ENCODE results near the gene STRN3. TPM values are rescaled to one million over a fixed set of nuclear protein-coding genes. Genes with fewer than 3 reads are reported as not detected.
A peak's percentile ranks its signal among the peaks of the same experiment; 100 is the strongest.
"Not testable (repeated sequence)": the region's sequence is repeated elsewhere in the genome, so short reads cannot be mapped to it uniquely, and the experiment has no call there.

STRN3 gene
- total and polyA plus RNA-seq, 3 experiments from 2014 or later, result 4.0 to 20.9 (median 20.0) TPM

DNA sequence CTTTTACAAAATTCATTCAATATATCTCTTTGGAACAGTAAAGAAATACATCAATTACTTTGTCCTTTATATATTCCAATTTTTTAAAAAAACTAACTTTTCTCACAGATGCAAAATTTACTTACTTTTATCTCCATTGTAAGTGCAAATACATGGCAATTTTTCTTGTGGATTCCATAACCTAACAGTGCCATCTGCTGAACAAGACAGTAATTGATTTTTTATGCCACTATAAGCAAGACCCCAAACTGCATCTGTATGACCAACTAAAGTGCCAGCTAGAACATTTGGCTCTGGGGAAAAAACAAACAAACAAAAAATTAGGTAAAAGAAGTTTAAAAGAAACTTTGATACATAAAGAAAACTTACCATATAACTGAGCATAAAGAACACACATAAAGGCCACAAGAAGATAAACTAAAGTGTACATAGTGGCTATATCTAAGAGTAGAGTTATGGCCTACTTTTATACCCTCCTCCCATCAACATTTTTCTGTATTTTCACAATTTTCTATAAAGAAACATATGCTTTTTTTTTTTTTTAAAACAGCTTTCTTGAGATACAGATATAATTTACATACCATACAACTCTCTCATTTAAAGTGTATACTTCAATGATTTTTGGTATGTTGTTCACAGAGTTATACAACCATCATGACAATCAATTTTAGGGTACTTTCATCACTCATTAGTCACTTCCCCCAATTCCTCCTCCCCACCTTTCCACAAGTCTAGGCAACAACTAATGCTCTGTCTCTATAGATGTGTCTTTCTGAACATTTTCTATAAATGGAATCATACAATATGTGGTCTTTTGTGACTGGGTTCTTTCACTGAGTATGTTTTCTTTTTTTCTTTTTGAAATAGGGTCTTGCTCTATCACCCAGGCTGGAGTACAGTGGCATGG is 119.2 kb downstream of the STRN3 start:
- peaks cover 0 to 5% (median 4%) of the 10 kb centered on the region in 3 donors for H3K4me1 Mint-ChIP-seq
- Histone ChIP-seq H3K36me3 (ENCODE audit: insufficient read depth, low read length) (peaks cover 13% of the 10 kb centered on the region), H3K27me3 (ENCODE audit: insufficient read depth, low read length, poor library complexity, severe bottlenecking) (no peaks in the 10 kb centered on the region), H3K9me3 (ENCODE audit: low read length) (no peaks in the 10 kb centered on the region), H3K4me1 (ENCODE audit: insufficient read depth, low read length) (no peaks in the 10 kb centered on the region), H3K4me3 (ENCODE audit: low read length) (no peak overlapping the region), H3K27ac (ENCODE audit: low read depth, low read length) (no peak overlapping the region)
- POLR2A ChIA-PET, result no interaction called here
- H3K27ac Mint-ChIP-seq, result peak overlapping the region in 3 of 8 donors; percentile 32 to 45 (median 41)
- DNase-seq, result no peak
- H3K9me3 Mint-ChIP-seq, result no peaks in the 10 kb centered on the region
- no peak overlapping the region for H3K4me3 Mint-ChIP-seq
- CTCF ChIA-PET, result no interaction called here
- H3K27me3 Mint-ChIP-seq, result no peaks in the 10 kb centered on the region
- H3K36me3 Mint-ChIP-seq, result peaks cover 0 to 42% (median 9%) of the 10 kb centered on the region in 3 donors

DNA sequence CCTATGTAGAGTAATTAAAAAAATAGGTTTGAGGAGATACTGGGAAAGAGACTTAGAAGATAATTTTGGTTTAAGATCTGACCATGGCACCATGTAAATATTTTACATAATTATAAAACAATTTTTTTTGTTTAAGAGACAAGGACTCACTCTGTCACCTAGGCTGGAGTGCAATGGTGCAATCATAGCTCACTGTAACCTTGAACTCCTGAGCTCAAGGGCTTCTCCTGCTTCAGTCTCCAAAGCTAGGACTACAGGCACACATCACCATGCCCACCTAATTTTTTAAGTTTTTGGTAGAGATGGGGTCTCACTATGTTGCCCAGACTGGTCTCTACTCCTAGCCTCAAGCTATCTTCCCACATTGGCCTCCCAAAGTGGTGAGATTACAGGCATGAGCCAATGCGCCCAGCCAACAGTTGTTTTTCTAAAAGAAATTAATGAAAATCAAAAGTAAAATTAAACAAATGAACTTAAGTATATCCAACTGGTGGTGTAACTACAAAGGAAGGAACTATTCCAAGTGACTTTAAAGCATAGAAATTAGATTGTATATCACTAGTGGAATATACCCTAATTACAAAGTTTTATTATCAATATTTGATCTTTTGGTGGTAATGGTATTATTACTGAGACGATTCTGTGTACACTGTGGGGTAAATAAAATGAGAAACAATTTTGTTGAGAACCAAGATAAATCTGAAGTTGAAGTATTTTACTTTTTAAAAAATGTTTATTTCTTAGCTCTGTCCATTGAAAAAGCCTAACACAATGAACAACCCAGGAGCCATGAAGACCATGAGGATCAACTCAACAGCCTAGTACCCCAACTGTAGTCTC is 122.7 kb downstream of the STRN3 start:
- H3K4me1 Mint-ChIP-seq, result peaks cover 5 to 11% (median 6%) of the 10 kb centered on the region in 3 donors
- DNase-seq, result no peak
- Histone ChIP-seq H3K4me1 (ENCODE audit: insufficient read depth, low read length) (no peaks in the 10 kb centered on the region), H3K27me3 (ENCODE audit: insufficient read depth, low read length, poor library complexity, severe bottlenecking) (no peaks in the 10 kb centered on the region), H3K9me3 (ENCODE audit: low read length) (no peaks in the 10 kb centered on the region), H3K4me3 (ENCODE audit: low read length) (no peak overlapping the region), H3K36me3 (ENCODE audit: insufficient read depth, low read length) (no peaks in the 10 kb centered on the region), H3K27ac (ENCODE audit: low read depth, low read length) (no peak overlapping the region)
- ChIA-PET POLR2A (no interaction called here), CTCF (no interaction called here)
- no peak overlapping the region for H3K4me3 Mint-ChIP-seq
- H3K9me3 Mint-ChIP-seq, result no peaks in the 10 kb centered on the region
- peaks cover 3 to 49% (median 12%) of the 10 kb centered on the region in 3 donors for H3K36me3 Mint-ChIP-seq
- no peaks in the 10 kb centered on the region for H3K27me3 Mint-ChIP-seq
- H3K27ac Mint-ChIP-seq, result peak overlapping the region in 1 of 8 donors; percentile 81

DNA sequence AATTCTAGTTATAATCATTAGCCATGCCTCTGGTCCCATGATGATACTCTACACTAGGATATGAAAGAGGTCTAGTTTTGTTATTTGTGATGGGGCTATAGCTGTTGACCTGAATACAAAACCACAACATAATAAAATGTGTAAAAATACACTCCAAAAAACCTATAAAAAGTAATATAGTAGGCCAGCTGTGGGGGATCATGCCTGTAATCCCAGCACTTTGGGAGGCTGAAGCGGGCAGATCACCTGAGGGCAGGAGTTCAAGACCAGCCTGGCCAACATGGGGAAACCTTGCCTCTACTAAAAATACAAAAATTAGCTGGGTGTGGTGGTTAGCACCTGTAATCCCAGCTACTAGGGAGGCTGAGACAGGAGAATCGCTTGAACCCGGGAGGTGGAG is 129.1 kb downstream of the STRN3 start:
- H3K36me3 ChIP-seq (ENCODE audit: insufficient read depth, low read length); H3K4me1 Mint-ChIP-seq; H3K9me3 Mint-ChIP-seq; H3K4me1 ChIP-seq (ENCODE audit: insufficient read depth, low read length); H3K4me3 Mint-ChIP-seq; H3K27me3 Mint-ChIP-seq; H3K9me3 ChIP-seq (ENCODE audit: low read length); H3K27ac ChIP-seq (ENCODE audit: low read depth, low read length); DNase-seq; H3K4me3 ChIP-seq (ENCODE audit: low read length); POLR2A ChIA-PET; CTCF ChIA-PET; H3K27me3 ChIP-seq (ENCODE audit: insufficient read depth, low read length, poor library complexity, severe bottlenecking): not testable (repeated sequence)
- peak overlapping the region in 1 of 8 donors; percentile 52 for H3K27ac Mint-ChIP-seq
- H3K36me3 Mint-ChIP-seq, result peaks cover 3 to 60% (median 24%) of the 10 kb centered on the region in 3 donors

DNA sequence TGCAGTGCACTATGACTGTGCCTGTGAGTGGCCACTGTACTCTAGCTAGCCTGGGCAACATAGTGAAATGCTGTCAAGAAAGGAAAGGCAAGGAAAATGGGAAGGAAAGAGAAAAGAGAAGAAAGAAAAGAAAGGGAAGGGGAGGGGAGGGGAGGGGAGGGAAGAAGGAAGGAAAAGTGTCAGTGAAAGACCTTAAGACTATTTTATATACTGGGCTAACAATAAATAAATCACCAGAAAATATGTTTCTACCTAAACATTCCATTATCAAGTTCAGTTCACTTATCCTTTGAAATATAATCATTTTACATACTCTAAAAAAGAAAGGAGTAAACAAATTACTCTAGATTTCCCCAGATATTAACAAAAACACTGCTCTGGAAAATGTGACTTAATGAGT is 129.7 kb downstream of the STRN3 start:
- Histone ChIP-seq H3K27ac (ENCODE audit: low read depth, low read length) (no peak overlapping the region), H3K27me3 (ENCODE audit: insufficient read depth, low read length, poor library complexity, severe bottlenecking) (no peaks in the 10 kb centered on the region), H3K4me1 (ENCODE audit: insufficient read depth, low read length) (no peaks in the 10 kb centered on the region), H3K36me3 (ENCODE audit: insufficient read depth, low read length) (peaks cover 5% of the 10 kb centered on the region), H3K4me3 (ENCODE audit: low read length) (no peak overlapping the region), H3K9me3 (ENCODE audit: low read length) (no peaks in the 10 kb centered on the region)
- Mint-ChIP-seq H3K36me3 (peaks cover 3 to 56% (median 24%) of the 10 kb centered on the region in 3 donors), H3K27ac (peak overlapping the region in 4 of 8 donors; percentile 12 to 67 (median 20)), H3K9me3 (no peaks in the 10 kb centered on the region), H3K4me1 (peaks cover 0 to 8% (median 7%) of the 10 kb centered on the region in 3 donors), H3K27me3 (no peaks in the 10 kb centered on the region), H3K4me3 (no peak overlapping the region)
- DNase-seq, result no peak
- ChIA-PET POLR2A (no interaction called here), CTCF (no interaction called here)

DNA sequence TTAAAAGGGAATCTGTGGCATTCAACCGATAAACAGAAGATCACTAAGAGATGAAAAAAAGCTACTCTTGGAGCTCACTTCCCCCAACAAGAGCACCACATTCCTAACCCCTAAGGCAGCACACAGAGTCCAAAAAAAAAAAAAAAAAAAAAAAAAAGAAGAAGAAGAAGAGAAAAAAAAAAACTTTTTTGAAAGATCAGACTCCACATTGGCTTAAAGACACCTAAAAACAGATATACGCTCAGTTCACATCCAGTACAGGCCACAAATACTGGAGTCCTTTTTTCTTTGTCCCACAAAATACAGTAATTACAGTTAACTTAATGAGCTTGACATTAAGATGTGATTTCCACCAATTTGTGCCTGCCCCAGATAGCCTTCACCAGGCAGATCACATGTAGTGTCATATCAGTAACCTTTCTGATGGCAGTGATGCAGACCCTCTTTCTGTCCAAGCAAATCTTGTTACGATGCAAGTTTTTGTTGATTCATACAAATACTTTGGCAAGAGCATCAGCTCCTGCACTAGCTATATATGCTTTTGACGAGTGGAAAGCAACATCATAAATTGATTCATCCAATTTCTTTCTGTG is 131.2 kb downstream of the STRN3 start:
- H3K9me3 ChIP-seq (ENCODE audit: low read length), result no peaks in the 10 kb centered on the region
- Mint-ChIP-seq H3K4me1 (peaks cover 0 to 7% (median 5%) of the 10 kb centered on the region in 3 donors), H3K27ac (peak overlapping the region in 2 of 8 donors; percentile 33 to 79), H3K27me3 (no peaks in the 10 kb centered on the region), H3K4me3 (no peak overlapping the region), H3K9me3 (no peaks in the 10 kb centered on the region), H3K36me3 (peaks cover 3 to 49% (median 24%) of the 10 kb centered on the region in 3 donors)
- no peaks in the 10 kb centered on the region for H3K27me3 ChIP-seq (ENCODE audit: insufficient read depth, low read length, poor library complexity, severe bottlenecking)
- ChIA-PET CTCF (no interaction called here), POLR2A (no interaction called here)
- no peak overlapping the region for H3K27ac ChIP-seq (ENCODE audit: low read depth, low read length)
- no peaks in the 10 kb centered on the region for H3K4me1 ChIP-seq (ENCODE audit: insufficient read depth, low read length)
- peaks cover 5% of the 10 kb centered on the region for H3K36me3 ChIP-seq (ENCODE audit: insufficient read depth, low read length)
- no peak overlapping the region for H3K4me3 ChIP-seq (ENCODE audit: low read length)
- no peak for DNase-seq

DNA sequence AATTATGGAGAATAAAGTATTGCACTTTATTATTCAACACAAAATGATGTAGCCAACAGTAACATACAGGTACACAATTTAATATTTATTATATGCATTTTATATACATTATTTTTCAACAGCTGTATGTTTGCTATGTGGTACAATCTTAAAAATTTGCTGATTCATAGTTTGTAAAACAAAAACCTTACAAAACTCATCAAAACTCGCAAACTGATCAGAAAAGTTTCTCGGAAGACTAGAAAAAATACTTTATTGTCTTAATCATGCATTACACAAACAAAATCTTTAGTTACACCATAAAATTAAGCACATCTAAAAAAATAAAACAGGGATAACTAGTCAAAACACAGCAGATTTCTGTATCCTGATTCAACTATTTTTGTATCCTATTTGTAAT is 132.4 kb downstream of the STRN3 start:
- Mint-ChIP-seq H3K27ac (no peak overlapping the region), H3K4me1 (peaks cover 0 to 3% (median 0%) of the 10 kb centered on the region in 3 donors), H3K36me3 (peaks cover 0 to 42% (median 19%) of the 10 kb centered on the region in 3 donors), H3K9me3 (no peaks in the 10 kb centered on the region), H3K4me3 (no peak overlapping the region), H3K27me3 (no peaks in the 10 kb centered on the region)
- Histone ChIP-seq H3K27me3 (ENCODE audit: insufficient read depth, low read length, poor library complexity, severe bottlenecking) (no peaks in the 10 kb centered on the region), H3K27ac (ENCODE audit: low read depth, low read length) (no peak overlapping the region), H3K36me3 (ENCODE audit: insufficient read depth, low read length) (peaks cover 5% of the 10 kb centered on the region), H3K4me1 (ENCODE audit: insufficient read depth, low read length) (no peaks in the 10 kb centered on the region), H3K4me3 (ENCODE audit: low read length) (no peak overlapping the region), H3K9me3 (ENCODE audit: low read length) (no peaks in the 10 kb centered on the region)
- ChIA-PET CTCF (no interaction called here), POLR2A (no interaction called here)
- DNase-seq, result no peak

DNA sequence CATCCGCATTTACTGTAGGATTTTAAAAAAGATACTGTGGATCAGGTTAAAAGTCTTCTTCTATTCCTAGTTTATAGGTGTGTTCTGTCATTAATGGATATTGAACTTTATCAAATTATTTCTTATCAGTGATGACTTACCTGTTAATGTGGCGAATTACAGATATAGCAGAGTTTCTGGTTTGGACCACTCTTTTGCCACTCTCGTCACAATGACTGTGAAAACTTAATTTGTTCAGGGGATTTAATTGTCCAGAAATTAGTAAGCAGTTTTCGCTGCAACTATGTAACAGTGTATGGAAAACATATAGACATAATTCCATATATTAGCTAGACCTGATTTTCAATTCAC is 137.0 kb downstream of the STRN3 start:
- no peak for DNase-seq

More for the DNA sequence above, 137.0 kb downstream of the STRN3 start:
- H3K4me3 ChIP-seq (ENCODE audit: low read length), result no peak overlapping the region
- H3K4me1 ChIP-seq (ENCODE audit: insufficient read depth, low read length), result no peaks in the 10 kb centered on the region
- peaks cover 0 to 5% (median 0%) of the 10 kb centered on the region in 3 donors for H3K4me1 Mint-ChIP-seq
- no peaks in the 10 kb centered on the region for H3K27me3 ChIP-seq (ENCODE audit: insufficient read depth, low read length, poor library complexity, severe bottlenecking)
- H3K27ac Mint-ChIP-seq, result peak overlapping the region in 1 of 8 donors; percentile 50
- H3K36me3 Mint-ChIP-seq, result peaks cover 0 to 8% (median 1%) of the 10 kb centered on the region in 3 donors
- ChIA-PET CTCF (no interaction called here), POLR2A (no interaction called here)
- no peaks in the 10 kb centered on the region for H3K9me3 Mint-ChIP-seq
- no peak overlapping the region for H3K27ac ChIP-seq (ENCODE audit: low read depth, low read length)
- no peaks in the 10 kb centered on the region for H3K36me3 ChIP-seq (ENCODE audit: insufficient read depth, low read length)
- no peaks in the 10 kb centered on the region for H3K9me3 ChIP-seq (ENCODE audit: low read length)
- H3K27me3 Mint-ChIP-seq, result no peaks in the 10 kb centered on the region
- no peak overlapping the region for H3K4me3 Mint-ChIP-seq

All from CD8-positive, alpha-beta memory T cell (primary cell).